ENCODE results near the gene ANKRD63. TPM values are rescaled to one million over a fixed set of nuclear protein-coding genes. Genes with fewer than 3 reads are reported as not detected.

The ANKRD63 gene
- total and polyA plus RNA-seq, 8 donors, result not detected

GRCh38 chr15:40293006-40293405, 10.1 kb upstream of the ANKRD63 start:
- Histone ChIP-seq H3K4me3 (no peak overlapping the region), H3K9me3 (no peaks in the 10 kb centered on the region), H3K36me3 (peaks cover 0 to 99% of the 10 kb centered on the region in 2 donors), H3K27me3 (peaks cover 0 to 24% of the 10 kb centered on the region in 2 donors), H3K4me1 (peaks cover 0 to 7% of the 10 kb centered on the region in 2 donors), H3K27ac (no peak overlapping the region)
- ATAC-seq, result no peak
- no peak for DNase-seq
- intact Hi-C loops (cut with DNase I), result no loop called here
- no peak for TF ChIP-seq CTCF (IDR thresholded peaks at IDR 0.05)

GRCh38 chr15:40292246-40292645, 9.4 kb upstream of the ANKRD63 start:
- no peak overlapping the region for H3K27ac ChIP-seq
- ATAC-seq, result no peak
- peaks cover 0 to 99% of the 10 kb centered on the region in 2 donors for H3K36me3 ChIP-seq
- H3K4me3 ChIP-seq, result no peak overlapping the region
- DNase-seq, result no peak
- no peak for TF ChIP-seq CTCF (IDR thresholded peaks at IDR 0.05)
- H3K9me3 ChIP-seq, result no peaks in the 10 kb centered on the region
- H3K27me3 ChIP-seq, result peaks cover 0 to 25% of the 10 kb centered on the region in 2 donors
- intact Hi-C loops (cut with DNase I), result no loop called here
- peaks cover 0 to 7% of the 10 kb centered on the region in 2 donors for H3K4me1 ChIP-seq

GRCh38 chr15:40290918-40291574, 8.2 kb upstream of the ANKRD63 start:
- H3K36me3 ChIP-seq, result peaks cover 0 to 94% of the 10 kb centered on the region in 2 donors
- no peak overlapping the region for H3K27ac ChIP-seq
- peaks cover 0 to 25% of the 10 kb centered on the region in 2 donors for H3K27me3 ChIP-seq
- peaks cover 0 to 13% of the 10 kb centered on the region in 2 donors for H3K4me1 ChIP-seq
- peak; percentile 88 for ATAC-seq
- no peaks in the 10 kb centered on the region for H3K9me3 ChIP-seq
- DNase-seq, result peak in 1 of 4 donors; percentile 67
- intact Hi-C loops (cut with DNase I), result no loop called here
- no peak overlapping the region for H3K4me3 ChIP-seq
- no peak for TF ChIP-seq CTCF (IDR thresholded peaks at IDR 0.05)

GRCh38 chr15:40290545-40290917, 7.7 kb upstream of the ANKRD63 start:
- no peaks in the 10 kb centered on the region for H3K9me3 ChIP-seq
- peaks cover 0 to 89% of the 10 kb centered on the region in 2 donors for H3K36me3 ChIP-seq
- no peak overlapping the region for H3K27ac ChIP-seq
- DNase-seq (peak in 1 of 4 donors; percentile 27), ATAC-seq (no peak)
- no peak overlapping the region for H3K4me3 ChIP-seq
- peaks cover 0 to 27% of the 10 kb centered on the region in 2 donors for H3K27me3 ChIP-seq
- intact Hi-C loops (cut with DNase I), result no loop called here
- H3K4me1 ChIP-seq, result peaks cover 0 to 18% of the 10 kb centered on the region in 2 donors
- TF ChIP-seq CTCF (IDR thresholded peaks at IDR 0.05), result no peak

- Histone ChIP-seq H3K27me3 (peaks cover 0 to 34% of the 10 kb centered on the region in 2 donors), H3K9me3 (no peaks in the 10 kb centered on the region), H3K4me1 (peaks cover 0 to 25% of the 10 kb centered on the region in 2 donors), H3K36me3 (peaks cover 0 to 76% of the 10 kb centered on the region in 2 donors), H3K4me3 (no peak overlapping the region), H3K27ac (no peak overlapping the region)
- ATAC-seq (no peak), DNase-seq (peak in 1 of 4 donors; percentile 27)
- intact Hi-C loops (cut with DNase I), result loop anchor here in 1 of 2 donors (10.0 kb wide), 1 partner anchor 136 kb away; no protein-coding TSS in a partner anchor
- no peak for TF ChIP-seq CTCF (IDR thresholded peaks at IDR 0.05)
These were observed 6.4 kb upstream of the ANKRD63 start for GRCh38 chr15:40289140-40289775.

Data from left lung (tissue), 10 donors.